Measurements from ENCODE around the gene MLEC. TPM values are rescaled to one million over a fixed set of nuclear protein-coding genes. Genes with fewer than 3 reads are reported as not detected.

Gene MLEC
- total and polyA plus RNA-seq, 10 donors, result 7.7 to 117 (median 68.9) TPM

GRCh38 chr12:120642121-120642520, 44.8 kb upstream of the MLEC start:
- H3K4me3 ChIP-seq, result peak overlapping the region in 1 of 8 donors; percentile 73
- intact Hi-C loops (cut with DNase I; ENCODE audit: low total_unique reads), result no loop called here
- H3K4me1 ChIP-seq, result peaks cover 5 to 26% (median 15%) of the 10 kb centered on the region in 6 donors
- H3K9me3 ChIP-seq, result no peaks in the 10 kb centered on the region
- 81 to 94% (median 86%) methylated on average over 9 of the region's 9 CpGs for WGBS, 5 donors
- H3K27me3 ChIP-seq (replicated peaks in 1 of 7), result peaks cover 5 to 85% (median 54%) of the 10 kb centered on the region in 7 donors
- TF ChIP-seq POLR2AphosphoS5 (IDR thresholded peaks at IDR 0.05), result no peak
- TF ChIP-seq CTCF (IDR thresholded peaks at IDR 0.05 in 8 of 11, conservative IDR thresholded peaks at IDR 0.05 in 3 of 11), result no peak
- no peak for TF ChIP-seq POLR2A (IDR thresholded peaks at IDR 0.05)
- H3K36me3 ChIP-seq, result no peaks in the 10 kb centered on the region
- DNase-seq, result no peak
- no peak overlapping the region for H3K27ac ChIP-seq

- H3K27me3 ChIP-seq (replicated peaks in 1 of 7), result peaks cover 5 to 85% (median 54%) of the 10 kb centered on the region in 7 donors
- H3K36me3 ChIP-seq, result no peaks in the 10 kb centered on the region
- intact Hi-C loops (cut with DNase I; ENCODE audit: low total_unique reads), result no loop called here
- DNase-seq, result no peak
- H3K9me3 ChIP-seq, result no peaks in the 10 kb centered on the region
- H3K4me1 ChIP-seq, result peaks cover 5 to 29% (median 15%) of the 10 kb centered on the region in 6 donors
- 82 to 88% (median 84%) methylated on average over 4 of the region's 4 CpGs for WGBS, 5 donors
- no peak overlapping the region for H3K27ac ChIP-seq
- TF ChIP-seq POLR2AphosphoS5 (IDR thresholded peaks at IDR 0.05) (no peak), POLR2A (IDR thresholded peaks at IDR 0.05) (no peak), CTCF (IDR thresholded peaks at IDR 0.05 in 8 of 11, conservative IDR thresholded peaks at IDR 0.05 in 3 of 11) (no peak)
- no peak overlapping the region for H3K4me3 ChIP-seq
These were observed 44.1 kb upstream of the MLEC start for GRCh38 chr12:120642826-120643225.

- Histone ChIP-seq H3K36me3 (no peaks in the 10 kb centered on the region), H3K9me3 (no peaks in the 10 kb centered on the region), H3K27ac (no peak overlapping the region), H3K4me3 (no peak overlapping the region), H3K27me3 (replicated peaks in 1 of 7) (peaks cover 5 to 84% (median 54%) of the 10 kb centered on the region in 7 donors), H3K4me1 (peaks cover 5 to 32% (median 18%) of the 10 kb centered on the region in 6 donors)
- TF ChIP-seq POLR2AphosphoS5 (IDR thresholded peaks at IDR 0.05) (no peak), POLR2A (IDR thresholded peaks at IDR 0.05) (no peak), CTCF (IDR thresholded peaks at IDR 0.05 in 8 of 11, conservative IDR thresholded peaks at IDR 0.05 in 3 of 11) (no peak)
- 85 to 91% (median 85%) methylated on average over 4 of the region's 4 CpGs for WGBS, 5 donors
- DNase-seq, result no peak
- intact Hi-C loops (cut with DNase I; ENCODE audit: low total_unique reads), result no loop called here
These were observed 43.4 kb upstream of the MLEC start for GRCh38 chr12:120643574-120643973.

GRCh38 chr12:120646044-120646443, 40.9 kb upstream of the MLEC start:
- intact Hi-C loops (cut with DNase I; ENCODE audit: low total_unique reads), result loop anchor here (2.0 to 5.0 kb wide), 2 partner anchors 69 to 326 kb away; no protein-coding TSS in a partner anchor
- H3K27me3 ChIP-seq (replicated peaks in 1 of 7), result peaks cover 5 to 83% (median 43%) of the 10 kb centered on the region in 7 donors

More at GRCh38 chr12:120646044-120646443, 40.9 kb upstream of the MLEC start:
- H3K36me3 ChIP-seq, result no peaks in the 10 kb centered on the region
- 63 to 79% (median 72%) methylated on average over 6 of the region's 6 CpGs for WGBS, 5 donors
- no peaks in the 10 kb centered on the region for H3K9me3 ChIP-seq
- H3K4me3 ChIP-seq, result no peak overlapping the region
- no peak for DNase-seq
- H3K4me1 ChIP-seq, result peaks cover 14 to 38% (median 26%) of the 10 kb centered on the region in 6 donors
- no peak overlapping the region for H3K27ac ChIP-seq
- TF ChIP-seq CTCF (IDR thresholded peaks at IDR 0.05 in 8 of 11, conservative IDR thresholded peaks at IDR 0.05 in 3 of 11) (no peak), POLR2AphosphoS5 (IDR thresholded peaks at IDR 0.05) (no peak), POLR2A (IDR thresholded peaks at IDR 0.05) (no peak)
